NOMO-1 (cell line): ENCODE data around the gene SYT5.
"Not testable (repeated sequence)": the region's sequence is repeated elsewhere in the genome, so short reads cannot be mapped to it uniquely, and the experiment has no call there.

ENCODE experiments used
- DNase-seq, 2 experiments: peaks; one replicate each; lab custom pipeline; 2025; ENCODE audit not compliant: unreplicated experiment in 2 of 2; lab: John Stamatoyannopoulos, UW

The SYT5 gene

GRCh38 chr19:55208880-55209692 lies 29.0 kb upstream of the SYT5 start, which contains the start of gene PTPRH:
TSS of gene PTPRH (minus strand) at chr19:55209501. CDS start at chr19:55209433, 68 bp downstream.
- peak; percentile 55 to 59 for DNase-seq

GRCh38 chr19:55206664-55207500 lies 26.8 kb upstream of the SYT5 start:
- DNase-seq: peak; percentile 77

GRCh38 chr19:55202199-55202598 lies 22.1 kb upstream of the SYT5 start:
- DNase-seq: not testable (repeated sequence)

GRCh38 chr19:55199620-55200204 lies 19.6 kb upstream of the SYT5 start:
- no peak for DNase-seq

- DNase-seq: no peak
Measured at GRCh38 chr19:55198651-55199050, 18.6 kb upstream of the SYT5 start.

GRCh38 chr19:55197528-55197927 lies 17.4 kb upstream of the SYT5 start:
- no peak for DNase-seq

GRCh38 chr19:55196803-55197202 lies 16.7 kb upstream of the SYT5 start:
- DNase-seq: no peak

GRCh38 chr19:55193481-55193880 lies 13.4 kb upstream of the SYT5 start:
- DNase-seq: peak in 1 of 2 experiments; percentile 12

- no peak for DNase-seq
Measured at GRCh38 chr19:55189403-55189835, 9.3 kb upstream of the SYT5 start.

- no peak for DNase-seq
Measured at GRCh38 chr19:55188625-55189024, 8.5 kb upstream of the SYT5 start.

GRCh38 chr19:55186080-55186479 lies 6.0 kb upstream of the SYT5 start:
- no peak for DNase-seq

- no peak for DNase-seq
Measured at GRCh38 chr19:55181740-55182139, 1.7 kb upstream of the SYT5 start.

GRCh38 chr19:55178781-55179599 lies 1.1 kb downstream of the SYT5 start:
- DNase-seq: peak; percentile 33 to 48

- DNase-seq: no peak
Measured at GRCh38 chr19:55176076-55176475, 4.0 kb downstream of the SYT5 start.

- DNase-seq: no peak
Measured at GRCh38 chr19:55175117-55175867, 4.8 kb downstream of the SYT5 start.

- no peak for DNase-seq
Measured at GRCh38 chr19:55174425-55175116, 5.5 kb downstream of the SYT5 start.

GRCh38 chr19:55173714-55174409 lies 6.2 kb downstream of the SYT5 start:
- DNase-seq: peak in 1 of 2 experiments; percentile 23

GRCh38 chr19:55173186-55173713 lies 6.8 kb downstream of the SYT5 start:
- DNase-seq: no peak
